ENCODE data around the gene BPHL.

Gene BPHL

DNA sequence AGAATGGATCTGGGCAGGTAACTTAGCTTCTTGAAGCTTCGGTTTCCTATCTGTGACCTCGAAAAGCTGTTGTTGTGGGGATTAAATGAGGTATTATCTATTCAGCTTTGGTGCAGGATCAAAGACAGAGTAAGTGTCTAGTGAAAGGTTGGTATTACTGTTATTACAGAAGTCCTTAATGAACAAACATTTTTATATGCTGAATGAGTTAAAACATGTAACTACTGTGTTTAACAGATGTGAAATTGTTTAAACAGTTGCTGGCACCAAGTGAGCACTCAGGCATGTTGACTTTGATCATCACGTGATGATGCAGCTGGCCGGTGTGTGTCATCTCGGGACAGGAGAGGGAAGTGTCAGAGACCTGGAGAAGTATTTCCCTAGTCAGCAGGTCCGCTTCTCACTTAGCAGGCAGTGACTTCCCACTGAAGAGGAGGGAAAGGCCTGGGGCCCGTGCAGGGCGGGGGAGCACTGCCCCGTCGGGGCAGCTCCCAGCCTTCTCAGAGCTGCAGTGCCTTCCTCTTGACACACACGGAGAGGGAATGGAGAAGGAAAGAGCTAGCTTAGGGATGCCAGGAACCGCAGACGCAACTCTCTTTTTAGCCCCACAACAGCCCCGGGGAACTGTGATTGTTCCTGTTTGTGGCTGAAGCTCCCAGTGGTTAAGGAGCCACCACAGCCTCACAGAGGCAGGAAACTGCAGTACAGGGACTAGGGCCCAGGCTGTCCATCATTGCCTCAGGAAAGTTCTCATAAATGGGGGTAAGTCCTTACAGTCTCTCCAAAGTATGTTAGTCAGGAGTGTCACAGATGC lies 20.8 kb downstream of the BPHL start:
- TF ChIP-seq CTCF (IDR thresholded peaks at IDR 0.05; ENCODE audit: insufficient read depth, low read depth, low read length, missing control alignments), result no peak
- peak; percentile 90 for DNase-seq (ENCODE audit: low read depth)
- no peak overlapping the region for H3K4me3 ChIP-seq (ENCODE audit: low read length)

DNA sequence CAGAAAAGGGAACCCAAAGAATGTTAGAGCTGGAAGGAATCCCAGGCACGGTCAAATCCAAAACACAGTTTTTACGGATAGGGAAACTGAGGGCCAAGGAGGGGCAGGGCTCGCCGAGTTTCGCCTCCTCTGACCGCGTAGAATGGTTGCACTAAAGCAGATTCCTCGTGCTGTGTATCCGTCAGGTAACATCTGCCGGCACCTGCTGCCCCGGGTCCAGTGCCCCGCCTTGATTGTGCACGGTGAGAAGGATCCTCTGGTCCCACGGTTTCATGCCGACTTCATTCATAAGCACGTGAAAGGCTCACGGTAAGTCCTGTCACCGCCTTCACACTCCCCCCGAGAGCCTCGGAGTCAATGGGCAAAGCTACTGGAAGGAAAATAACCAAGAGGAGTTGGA lies 21.7 kb downstream of the BPHL start:
- TF ChIP-seq CTCF (IDR thresholded peaks at IDR 0.05; ENCODE audit: insufficient read depth, low read depth, low read length, missing control alignments), result no peak
- no peak for DNase-seq (ENCODE audit: low read depth)
- H3K4me3 ChIP-seq (ENCODE audit: low read length), result no peak overlapping the region

GRCh38 chr6:3142536-3142935 lies 24.0 kb downstream of the BPHL start:
- no peak overlapping the region for H3K4me3 ChIP-seq (ENCODE audit: low read length)
- TF ChIP-seq CTCF (IDR thresholded peaks at IDR 0.05; ENCODE audit: insufficient read depth, low read depth, low read length, missing control alignments), result no peak
- DNase-seq (ENCODE audit: low read depth), result no peak

DNA sequence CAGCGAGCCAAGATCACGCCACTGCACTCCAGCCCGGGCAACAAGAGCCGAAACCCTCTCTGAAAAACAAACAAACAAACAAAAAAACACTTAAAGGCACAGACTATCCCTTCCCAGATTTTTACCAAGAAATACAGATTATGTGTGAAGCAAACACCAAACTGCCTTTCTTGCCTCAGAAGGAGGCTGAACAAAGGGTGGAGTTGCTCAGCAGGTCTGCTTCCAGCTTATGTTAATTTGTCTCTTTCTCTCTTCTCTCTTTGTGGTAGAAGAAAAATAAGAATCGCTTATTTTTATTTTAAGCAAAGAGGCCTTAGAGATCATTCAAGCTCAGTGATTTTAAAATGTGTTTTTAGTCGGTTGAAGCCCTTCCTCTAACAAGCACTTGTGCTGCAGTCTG lies 24.6 kb downstream of the BPHL start:
- no peak for TF ChIP-seq CTCF (IDR thresholded peaks at IDR 0.05; ENCODE audit: insufficient read depth, low read depth, low read length, missing control alignments)
- no peak overlapping the region for H3K4me3 ChIP-seq (ENCODE audit: low read length)
- no peak for DNase-seq (ENCODE audit: low read depth)

DNA sequence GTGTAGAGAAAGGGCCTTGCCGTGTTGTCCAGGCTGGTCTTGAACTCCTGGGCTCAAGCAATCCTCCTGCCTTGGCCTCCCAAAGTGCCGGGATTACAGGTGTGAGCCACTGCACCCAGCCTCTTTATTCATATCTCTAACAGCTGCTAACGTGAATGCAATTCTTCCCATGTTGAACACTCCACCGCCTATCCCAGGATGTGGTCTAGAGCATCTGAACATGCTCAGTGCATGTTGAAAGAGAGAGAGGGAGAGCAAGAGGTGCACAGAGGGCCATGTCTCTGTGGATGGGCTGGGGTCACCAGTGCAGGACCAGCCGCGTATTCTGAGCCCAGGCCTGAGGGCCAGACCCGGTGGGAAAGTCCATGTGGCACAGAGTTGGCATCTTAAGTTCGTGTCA lies 26.1 kb downstream of the BPHL start:
- no peak overlapping the region for H3K4me3 ChIP-seq (ENCODE audit: low read length)
- TF ChIP-seq CTCF (IDR thresholded peaks at IDR 0.05; ENCODE audit: insufficient read depth, low read depth, low read length, missing control alignments), result no peak
- DNase-seq (ENCODE audit: low read depth), result no peak

- TF ChIP-seq CTCF (IDR thresholded peaks at IDR 0.05; ENCODE audit: insufficient read depth, low read depth, low read length, missing control alignments), result no peak
These were observed 29.6 kb downstream of the BPHL start for GRCh38 chr6:3147914-3148757.

More at GRCh38 chr6:3147914-3148757, 29.6 kb downstream of the BPHL start:
- H3K4me3 ChIP-seq (ENCODE audit: low read length), result no peak overlapping the region
- DNase-seq (ENCODE audit: low read depth), result no peak

Data from epithelial cell of esophagus (primary cell).